Progenitor cell of endocrine pancreas (in vitro differentiated cells): ENCODE data around the gene KRT36. TPM values are rescaled to one million over a fixed set of nuclear protein-coding genes. Genes with fewer than 3 reads are reported as not detected.

Experiments
- DNase-seq: peaks from one replicate; pipeline ENCODE4 v3.0.0; 2021; ENCODE audit warnings: low spot score; ENCODE audit not compliant: unreplicated experiment
- H3K27ac Mint-ChIP-seq: 2 replicates; pipeline ENCODE4 v1.8.0; 2021; ENCODE audit warnings: mild to moderate bottlenecking, moderate library complexity, mixed read lengths
- H3K27me3 Mint-ChIP-seq: 2 replicates; pipeline ENCODE4 v1.8.0; 2021; ENCODE audit warnings: mixed read lengths
- H3K36me3 Mint-ChIP-seq: 2 replicates; pipeline ENCODE4 v1.8.0; 2022; ENCODE audit warnings: mixed read lengths; ENCODE audit not compliant: insufficient read depth
- H3K4me1 Mint-ChIP-seq: 2 replicates; pipeline ENCODE4 v1.8.0; 2021; ENCODE audit warnings: low read depth, mixed read lengths
- H3K4me3 Mint-ChIP-seq: 2 replicates; pipeline ENCODE4 v1.8.0; 2021; ENCODE audit warnings: low read depth, mild to moderate bottlenecking, moderate library complexity, mixed read lengths
- H3K9me3 Mint-ChIP-seq: 2 replicates; pipeline ENCODE4 v1.8.0; 2021; ENCODE audit warnings: low read depth, mixed read lengths
- total RNA-seq: library from RNA; stranded (reverse); gene quantifications from 2 replicates; pipeline ENCODE4 v1.2.1, GENCODE V29; 2021
- TF ChIP-seq, protein P1 (sequence below): fragments of 200-600 bp; sonication (generic); IDR thresholded peaks from one replicate; pipeline ENCODE4 v1.5.0; 2021; ENCODE audit warnings: antibody characterized with exemption, mild to moderate bottlenecking; ENCODE audit not compliant: unreplicated experiment

The KRT36 gene
- total RNA-seq, 1 donor from 2014 or later: not detected

DNA sequence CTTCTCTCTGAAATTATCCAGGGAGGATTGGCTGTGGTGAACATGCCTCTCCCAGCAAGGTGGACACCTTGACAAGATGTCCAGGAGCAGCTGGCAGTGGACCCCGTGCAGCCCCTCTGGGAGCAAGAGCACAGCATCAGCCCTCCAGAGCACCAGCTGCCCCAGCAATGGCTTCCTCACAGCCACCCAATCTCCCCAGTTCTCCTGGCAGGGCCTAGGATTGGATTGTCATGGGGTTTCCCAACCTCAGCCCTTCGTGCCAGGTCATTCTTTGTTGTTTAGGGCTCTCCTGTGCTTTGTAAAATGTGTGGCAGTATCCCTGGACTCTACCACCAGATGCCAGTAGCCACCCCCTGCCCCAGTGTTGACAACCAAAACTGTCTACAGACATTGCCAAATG is 1.8 kb upstream of the KRT36 start:
- no peak for DNase-seq

DNA sequence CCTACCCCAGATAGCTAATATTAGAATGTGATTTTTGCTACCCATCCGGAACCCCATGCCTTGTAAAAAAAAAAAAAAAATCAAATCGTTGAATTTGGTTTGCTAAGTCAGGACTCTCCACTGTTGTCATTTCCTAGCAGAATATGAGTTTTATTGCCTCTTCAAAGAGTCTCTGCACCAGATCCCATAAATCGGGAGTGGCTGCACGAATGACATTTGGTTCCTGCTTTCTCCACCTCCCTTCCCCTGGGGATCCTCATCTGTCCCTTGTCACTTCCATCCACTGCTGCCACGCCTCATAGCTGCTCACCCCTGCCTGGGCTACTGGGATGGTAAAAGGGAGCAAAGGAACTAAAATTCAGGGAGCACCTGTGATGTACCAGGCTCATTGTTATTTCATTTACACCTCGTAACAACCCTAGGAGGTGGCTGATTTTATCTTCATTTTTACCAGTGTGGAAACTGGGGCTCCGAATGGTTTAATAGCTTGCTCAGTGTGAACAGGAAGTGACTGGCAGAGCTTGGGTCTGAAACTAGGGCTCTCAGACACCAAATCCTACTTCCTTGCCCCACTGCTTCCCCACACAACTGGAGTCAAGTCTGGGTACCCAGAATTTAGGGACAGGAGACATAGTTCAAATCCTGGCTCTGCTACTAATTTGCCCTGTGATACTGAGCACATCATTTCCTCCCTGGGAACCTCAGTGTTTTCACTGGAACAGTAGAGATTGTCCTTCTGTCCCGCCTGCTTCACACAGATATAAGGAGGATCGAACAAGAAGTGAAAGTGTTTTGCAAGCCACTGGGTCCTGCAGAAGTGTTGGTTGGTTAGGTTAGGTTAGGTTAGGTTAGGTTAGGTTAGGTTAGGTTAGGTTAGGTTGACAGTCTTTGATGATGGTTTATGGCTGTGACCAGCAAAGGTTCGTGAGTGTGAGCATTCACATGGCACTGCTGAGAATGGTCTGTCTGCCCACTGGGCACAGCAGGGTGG is 585 bp upstream of the KRT36 start:
- Mint-ChIP-seq H3K27me3 (peaks cover 40% of the 10 kb centered on the region), H3K4me1 (no peaks in the 10 kb centered on the region), H3K9me3 (no peaks in the 10 kb centered on the region), H3K36me3 (no peaks in the 10 kb centered on the region), H3K27ac (no peak overlapping the region), H3K4me3 (no peak overlapping the region)
- TF ChIP-seq, protein P1, sequence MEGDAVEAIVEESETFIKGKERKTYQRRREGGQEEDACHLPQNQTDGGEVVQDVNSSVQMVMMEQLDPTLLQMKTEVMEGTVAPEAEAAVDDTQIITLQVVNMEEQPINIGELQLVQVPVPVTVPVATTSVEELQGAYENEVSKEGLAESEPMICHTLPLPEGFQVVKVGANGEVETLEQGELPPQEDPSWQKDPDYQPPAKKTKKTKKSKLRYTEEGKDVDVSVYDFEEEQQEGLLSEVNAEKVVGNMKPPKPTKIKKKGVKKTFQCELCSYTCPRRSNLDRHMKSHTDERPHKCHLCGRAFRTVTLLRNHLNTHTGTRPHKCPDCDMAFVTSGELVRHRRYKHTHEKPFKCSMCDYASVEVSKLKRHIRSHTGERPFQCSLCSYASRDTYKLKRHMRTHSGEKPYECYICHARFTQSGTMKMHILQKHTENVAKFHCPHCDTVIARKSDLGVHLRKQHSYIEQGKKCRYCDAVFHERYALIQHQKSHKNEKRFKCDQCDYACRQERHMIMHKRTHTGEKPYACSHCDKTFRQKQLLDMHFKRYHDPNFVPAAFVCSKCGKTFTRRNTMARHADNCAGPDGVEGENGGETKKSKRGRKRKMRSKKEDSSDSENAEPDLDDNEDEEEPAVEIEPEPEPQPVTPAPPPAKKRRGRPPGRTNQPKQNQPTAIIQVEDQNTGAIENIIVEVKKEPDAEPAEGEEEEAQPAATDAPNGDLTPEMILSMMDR: no peak
- DNase-seq: no peak

More for the DNA sequence above, 1.8 kb upstream of the KRT36 start:
- H3K36me3 Mint-ChIP-seq: no peaks in the 10 kb centered on the region
- H3K4me1 Mint-ChIP-seq: no peaks in the 10 kb centered on the region
- no peak overlapping the region for H3K4me3 Mint-ChIP-seq
- TF ChIP-seq, protein P1: no peak
- no peak overlapping the region for H3K27ac Mint-ChIP-seq
- H3K27me3 Mint-ChIP-seq: peaks cover 32% of the 10 kb centered on the region
- no peaks in the 10 kb centered on the region for H3K9me3 Mint-ChIP-seq

DNA sequence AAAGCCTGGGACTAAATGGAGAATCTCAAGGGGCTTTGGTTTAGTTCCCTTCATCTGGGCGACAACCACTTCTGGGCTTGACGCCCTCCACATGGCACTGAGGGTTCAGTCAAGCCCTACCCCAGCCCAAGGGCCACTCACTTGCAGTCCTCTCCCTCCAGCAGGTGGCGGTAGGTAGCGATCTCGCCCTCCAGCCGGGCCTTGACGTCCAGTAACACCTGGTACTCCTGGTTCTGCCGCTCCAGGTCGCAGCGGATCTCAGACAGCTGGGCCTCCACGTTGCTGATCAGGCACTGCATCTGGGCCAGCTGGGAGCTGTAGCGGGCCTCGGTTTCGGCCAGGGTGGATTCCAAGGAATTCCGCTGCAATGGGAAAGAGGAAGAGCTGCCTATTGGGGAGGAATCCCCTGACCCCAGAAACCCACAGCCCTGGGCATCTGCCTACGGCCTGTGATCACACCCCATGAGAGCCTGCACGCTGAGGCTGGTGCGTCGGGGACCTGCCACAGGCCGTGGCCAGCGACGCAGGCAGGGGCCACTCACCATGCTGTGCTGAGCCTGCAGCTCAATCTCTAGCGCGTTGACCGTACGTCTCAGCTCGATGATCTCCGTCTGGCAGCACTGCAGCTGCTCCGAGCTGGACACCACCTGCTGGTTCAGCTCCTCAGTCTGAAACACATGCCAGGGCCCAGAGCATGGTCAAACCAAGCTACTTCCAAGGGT is 2.7 kb downstream of the KRT36 start:
- no peaks in the 10 kb centered on the region for H3K9me3 Mint-ChIP-seq
- TF ChIP-seq, protein P1: peak; percentile 49
- no peak overlapping the region for H3K27ac Mint-ChIP-seq
- DNase-seq: no peak
- no peaks in the 10 kb centered on the region for H3K36me3 Mint-ChIP-seq
- H3K27me3 Mint-ChIP-seq: peaks cover 36% of the 10 kb centered on the region
- no peak overlapping the region for H3K4me3 Mint-ChIP-seq
- H3K4me1 Mint-ChIP-seq: peaks cover 15% of the 10 kb centered on the region

DNA sequence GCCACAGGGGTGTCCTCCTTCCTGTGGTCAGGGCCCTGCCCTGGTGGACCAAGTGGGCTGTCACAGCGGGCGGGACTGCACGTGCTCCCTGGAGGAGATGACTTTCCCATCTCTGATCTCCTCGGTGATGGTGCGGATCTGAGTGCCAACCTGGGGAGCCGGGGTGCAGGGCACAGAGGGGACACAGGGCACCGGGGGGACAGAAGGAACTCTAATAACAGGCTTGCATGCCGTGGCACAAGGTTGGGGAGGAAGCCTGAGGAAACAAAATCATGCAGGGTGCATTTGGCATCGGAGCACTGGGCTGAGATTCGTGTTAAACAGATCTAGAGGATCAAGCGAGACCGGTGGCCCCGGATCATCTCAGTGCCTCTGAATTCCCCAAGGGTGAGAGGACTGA is 3.4 kb downstream of the KRT36 start:
- Mint-ChIP-seq H3K9me3 (no peaks in the 10 kb centered on the region), H3K36me3 (no peaks in the 10 kb centered on the region), H3K27ac (no peak overlapping the region), H3K27me3 (peaks cover 32% of the 10 kb centered on the region), H3K4me3 (no peak overlapping the region), H3K4me1 (peaks cover 15% of the 10 kb centered on the region)
- DNase-seq: no peak
- TF ChIP-seq, protein P1: no peak
